Measurements from ENCODE around the gene WT1.

WT1 gene

GRCh38 chr11:32400670-32401369, 34.5 kb downstream of the WT1 start:
- Histone ChIP-seq H3K4me1 (ENCODE audit: insufficient read depth, low read length) (peaks cover 61% of the 10 kb centered on the region), H4K20me1 (ENCODE audit: insufficient read depth, low read length) (no peaks in the 10 kb centered on the region), H3K27ac (ENCODE audit: low read length) (peak overlapping the region; percentile 28), H3K79me2 (ENCODE audit: insufficient read depth, low read length) (peaks cover 13% of the 10 kb centered on the region), H3K9ac (ENCODE audit: low read depth, low read length) (no peak overlapping the region), H3K4me2 (ENCODE audit: insufficient read depth, low read length) (no peak overlapping the region), H3K9me3 (ENCODE audit: insufficient read depth, low read length, severe bottlenecking) (no peaks in the 10 kb centered on the region), H2AFZ (ENCODE audit: low read depth, low read length) (no peak overlapping the region), H3K27me3 (ENCODE audit: insufficient read depth, low read length, poor library complexity) (no peaks in the 10 kb centered on the region), H3K4me3 (ENCODE audit: low read depth in 1 of 2, low read length in 2 of 2) (no peak overlapping the region), H3K36me3 (ENCODE audit: insufficient read depth, low read length) (peaks cover 4% of the 10 kb centered on the region; the same call in 1 of the 2 replicates)
- ATAC-seq (ENCODE audit: insufficient read depth, low read depth): no peak
- TF ChIP-seq EZH2 (IDR thresholded peaks at IDR 0.05; ENCODE audit: borderline replicate concordance, low read depth, low read length, severe bottlenecking) (no peak), CTCF (IDR thresholded peaks at IDR 0.05; ENCODE audit: borderline replicate concordance, extremely low read depth, low read length, poor library complexity, severe bottlenecking) (no peak)
- DNase-seq: no peak

- H2AFZ ChIP-seq (ENCODE audit: low read depth, low read length): no peak overlapping the region
- peaks cover 19% of the 10 kb centered on the region for H3K79me2 ChIP-seq (ENCODE audit: insufficient read depth, low read length)
- H3K4me3 ChIP-seq (ENCODE audit: low read depth in 1 of 2, low read length in 2 of 2): no peak overlapping the region
- no peak overlapping the region for H3K9ac ChIP-seq (ENCODE audit: low read depth, low read length)
- H3K4me1 ChIP-seq (ENCODE audit: insufficient read depth, low read length): peaks cover 67% of the 10 kb centered on the region
- DNase-seq (no peak), ATAC-seq (ENCODE audit: insufficient read depth, low read depth) (no peak)
- H3K27me3 ChIP-seq (ENCODE audit: insufficient read depth, low read length, poor library complexity): no peaks in the 10 kb centered on the region
- H3K9me3 ChIP-seq (ENCODE audit: insufficient read depth, low read length, severe bottlenecking): no peaks in the 10 kb centered on the region
- H3K27ac ChIP-seq (ENCODE audit: low read length): peak overlapping the region; percentile 28
- peaks cover 4% of the 10 kb centered on the region; the same call in 1 of the 2 replicates for H3K36me3 ChIP-seq (ENCODE audit: insufficient read depth, low read length)
- TF ChIP-seq EZH2 (IDR thresholded peaks at IDR 0.05; ENCODE audit: borderline replicate concordance, low read depth, low read length, severe bottlenecking): no peak
- no peak for TF ChIP-seq CTCF (IDR thresholded peaks at IDR 0.05; ENCODE audit: borderline replicate concordance, extremely low read depth, low read length, poor library complexity, severe bottlenecking)
- no peak overlapping the region for H3K4me2 ChIP-seq (ENCODE audit: insufficient read depth, low read length)
- H4K20me1 ChIP-seq (ENCODE audit: insufficient read depth, low read length): no peaks in the 10 kb centered on the region
Observed at GRCh38 chr11:32400196-32400595, 35.1 kb downstream of the WT1 start.

GRCh38 chr11:32396991-32397390, 38.3 kb downstream of the WT1 start:
- TF ChIP-seq EZH2 (IDR thresholded peaks at IDR 0.05; ENCODE audit: borderline replicate concordance, low read depth, low read length, severe bottlenecking) (no peak), CTCF (IDR thresholded peaks at IDR 0.05; ENCODE audit: borderline replicate concordance, extremely low read depth, low read length, poor library complexity, severe bottlenecking) (no peak)
- Histone ChIP-seq H3K27ac (ENCODE audit: low read length) (peak overlapping the region; percentile 93), H4K20me1 (ENCODE audit: insufficient read depth, low read length) (no peaks in the 10 kb centered on the region), H3K4me2 (ENCODE audit: insufficient read depth, low read length) (peak overlapping the region; percentile 62), H3K27me3 (ENCODE audit: insufficient read depth, low read length, poor library complexity) (no peaks in the 10 kb centered on the region), H3K9ac (ENCODE audit: low read depth, low read length) (peak overlapping the region; percentile 73), H2AFZ (ENCODE audit: low read depth, low read length) (peak overlapping the region; percentile 49), H3K79me2 (ENCODE audit: insufficient read depth, low read length) (peaks cover 45% of the 10 kb centered on the region), H3K4me3 (ENCODE audit: low read depth in 1 of 2, low read length in 2 of 2) (peak overlapping the region in 1 of 2 experiments; percentile 60; a peak in 2 of 4 replicates), H3K4me1 (ENCODE audit: insufficient read depth, low read length) (peaks cover 70% of the 10 kb centered on the region), H3K36me3 (ENCODE audit: insufficient read depth, low read length) (peaks cover 15% of the 10 kb centered on the region; the same call in 1 of the 2 replicates), H3K9me3 (ENCODE audit: insufficient read depth, low read length, severe bottlenecking) (no peaks in the 10 kb centered on the region)
- ATAC-seq (ENCODE audit: insufficient read depth, low read depth) (no peak), DNase-seq (no peak)

Measured in DND-41 (cell line).